Endometrium (tissue), 2 donors: Measurements from ENCODE around the gene GALNT1.
A peak's percentile ranks its signal among the peaks of the same experiment; 100 is the strongest.

Source experiments
- FAIRE-seq: peaks from 2 replicates; lab custom pipeline; 2012; peaks lifted over from hg19 to GRCh38; lab: Jason Lieb, UNC
- donor health status: control.
- donor health status: control.

Gene GALNT1

DNA sequence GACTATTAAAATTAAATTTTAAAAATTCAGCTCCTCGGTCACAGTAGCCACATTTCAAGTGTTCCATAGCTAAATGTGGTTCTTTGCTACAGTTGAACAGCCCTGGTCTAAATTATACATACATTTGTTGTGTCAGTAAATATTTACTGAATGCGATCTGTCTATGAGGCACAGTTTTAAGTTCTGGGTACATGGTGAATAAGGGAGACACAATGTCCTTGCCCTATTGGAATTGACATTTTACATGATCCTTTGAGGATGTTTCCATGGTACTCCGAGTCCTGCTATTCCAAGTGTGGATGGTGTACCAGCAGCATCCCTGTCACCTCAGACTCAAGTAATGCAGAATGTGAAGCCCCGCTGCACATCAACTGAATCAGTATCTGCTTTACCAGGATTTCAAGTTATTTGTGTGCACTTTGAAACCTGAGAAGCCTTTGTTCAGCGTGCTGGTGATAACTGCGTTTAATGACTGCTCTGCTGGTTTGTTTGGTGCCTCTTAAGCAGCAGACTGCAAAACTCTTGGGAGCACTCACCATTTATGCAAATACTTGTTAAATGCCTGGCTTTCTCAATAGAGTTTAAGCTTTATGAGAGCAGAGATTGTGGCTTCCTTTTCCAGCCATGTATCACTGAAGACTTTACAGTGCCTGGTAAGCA is 1.5 kb downstream of the GALNT1 start:
- no peak for FAIRE-seq

DNA sequence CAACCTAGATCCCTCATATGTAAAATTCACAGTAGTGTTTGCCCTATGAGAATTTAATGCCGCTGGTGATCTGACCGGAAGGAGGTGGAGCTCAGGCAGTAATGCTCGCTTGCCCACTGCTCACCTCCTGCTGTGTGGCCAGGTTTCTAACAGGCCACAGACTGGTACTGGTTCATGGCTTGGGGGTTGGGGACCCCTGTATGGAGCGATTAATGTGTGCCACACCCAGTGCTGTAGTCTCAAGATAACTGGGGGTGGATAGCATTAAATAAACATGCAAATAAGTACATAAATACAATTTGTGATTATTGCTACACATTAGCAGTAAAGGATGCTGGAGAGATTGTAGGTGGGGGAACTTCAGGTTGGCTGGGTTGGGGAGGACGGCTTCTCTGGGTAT is 3.2 kb downstream of the GALNT1 start:
- FAIRE-seq, result no peak

DNA sequence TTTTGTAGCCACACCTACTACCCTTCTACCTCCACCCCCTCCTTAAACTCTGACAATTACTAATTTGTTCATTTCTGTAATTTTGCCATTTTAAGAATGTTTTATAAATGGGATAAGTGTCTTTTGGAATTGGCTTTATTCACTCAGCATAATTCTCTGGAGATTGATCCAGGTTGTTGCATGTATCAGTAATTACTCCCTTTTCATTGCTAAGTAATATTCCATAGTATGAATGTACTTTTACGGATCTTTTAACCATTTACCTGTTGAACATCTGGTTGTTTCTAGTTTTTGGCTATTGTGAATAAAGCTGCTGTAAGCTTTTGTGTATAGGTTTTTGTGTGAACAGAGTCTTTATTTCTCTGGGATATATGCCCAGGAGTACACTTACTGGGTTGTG is 4.1 kb downstream of the GALNT1 start:
- FAIRE-seq, result no peak

DNA sequence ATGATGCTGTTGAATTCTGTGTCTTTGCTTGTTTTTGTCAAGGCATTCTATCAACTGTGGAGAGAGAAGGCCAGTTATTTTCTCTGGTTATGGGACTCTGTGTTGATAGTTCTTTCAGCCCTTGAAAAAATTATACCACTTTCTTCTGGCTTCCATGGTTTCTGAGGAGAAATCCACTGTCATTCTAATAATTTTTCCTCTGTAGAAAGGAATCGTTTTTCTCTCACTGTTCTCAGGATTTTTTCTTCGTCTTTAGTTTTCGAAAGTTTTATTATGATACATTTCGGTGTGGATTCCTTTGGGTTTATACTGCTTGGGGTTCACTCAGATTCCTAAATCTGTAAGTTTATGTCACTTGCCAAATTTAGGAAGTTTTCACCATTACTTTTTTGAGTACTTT is 6.6 kb downstream of the GALNT1 start:
- FAIRE-seq, result no peak

DNA sequence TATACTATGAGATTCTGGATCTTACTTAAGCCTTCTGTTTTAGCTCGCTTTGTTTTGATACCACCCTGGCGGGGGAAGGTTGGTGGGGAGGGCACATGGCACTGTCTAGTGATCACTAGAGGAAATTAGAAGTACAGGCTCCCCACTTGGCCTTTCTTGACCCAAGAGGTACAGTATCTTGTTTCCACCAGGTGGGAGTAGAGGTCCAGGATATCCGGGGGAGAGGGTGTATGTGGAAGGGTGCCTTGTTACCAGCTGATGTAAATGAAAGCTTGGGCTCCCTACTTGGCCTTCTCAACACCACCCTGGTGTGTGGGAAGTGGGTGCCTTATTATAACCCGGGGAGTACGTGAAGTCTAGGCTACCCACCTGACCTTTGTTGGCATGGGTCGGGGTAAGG is 7.5 kb downstream of the GALNT1 start:
- FAIRE-seq, result no peak

DNA sequence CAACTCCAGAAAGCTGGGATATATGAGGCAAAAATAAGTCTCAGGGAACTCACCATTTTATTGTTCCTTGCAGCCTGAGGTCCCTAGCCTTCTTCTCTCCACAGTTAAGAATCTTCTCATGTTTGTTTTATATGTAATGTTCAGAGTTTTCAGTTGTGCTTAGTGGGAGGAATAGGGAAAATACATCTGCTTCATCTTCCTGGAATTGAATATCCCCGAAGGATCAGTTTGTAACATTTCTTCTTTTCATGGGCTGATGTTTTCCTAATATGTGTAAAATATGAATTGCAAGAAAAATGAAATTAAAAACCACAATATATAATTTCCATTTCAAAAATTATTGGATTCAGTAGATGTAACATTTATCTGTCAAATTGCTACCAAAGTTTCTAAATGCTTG is 8.0 kb downstream of the GALNT1 start:
- FAIRE-seq, result no peak

DNA sequence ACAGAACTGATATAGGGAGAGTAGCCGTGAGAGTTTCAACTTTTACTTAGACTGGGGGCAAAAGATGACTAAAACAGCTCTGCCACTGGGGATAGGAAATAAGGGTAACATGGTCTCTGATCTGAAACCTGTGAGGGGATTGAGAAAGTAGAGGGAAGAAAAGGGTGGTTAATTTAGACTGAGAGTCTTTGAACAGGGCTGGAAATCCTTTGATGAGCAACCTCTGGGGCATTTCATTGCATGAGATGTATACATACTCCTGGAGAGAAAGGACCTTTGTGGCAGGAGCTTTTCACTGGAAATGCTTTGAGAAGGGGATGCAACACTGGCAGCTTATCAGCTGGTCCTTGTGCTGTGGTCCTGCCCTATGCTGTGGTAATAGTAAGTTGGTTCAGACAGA is 9.4 kb downstream of the GALNT1 start:
- FAIRE-seq, result no peak

DNA sequence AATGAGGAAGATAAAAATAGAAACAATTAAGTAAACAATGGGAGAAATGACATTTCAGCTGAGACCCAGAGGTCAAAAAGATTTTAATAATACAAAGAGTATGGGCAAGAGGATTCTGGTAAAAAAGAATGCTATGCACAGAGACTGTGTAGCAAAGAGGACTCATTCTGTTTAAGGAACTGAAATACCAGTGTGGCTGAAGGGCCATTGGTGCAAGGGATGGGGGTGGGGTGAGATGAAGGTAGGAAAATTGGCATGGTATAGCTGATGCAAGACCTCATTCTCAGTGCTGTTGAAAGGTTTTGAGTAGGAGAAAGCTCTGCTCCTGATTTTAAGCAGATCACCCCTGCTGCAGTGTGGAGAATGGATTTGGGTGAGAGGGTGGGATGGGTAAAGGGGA is 10.8 kb downstream of the GALNT1 start:
- FAIRE-seq, result no peak

DNA sequence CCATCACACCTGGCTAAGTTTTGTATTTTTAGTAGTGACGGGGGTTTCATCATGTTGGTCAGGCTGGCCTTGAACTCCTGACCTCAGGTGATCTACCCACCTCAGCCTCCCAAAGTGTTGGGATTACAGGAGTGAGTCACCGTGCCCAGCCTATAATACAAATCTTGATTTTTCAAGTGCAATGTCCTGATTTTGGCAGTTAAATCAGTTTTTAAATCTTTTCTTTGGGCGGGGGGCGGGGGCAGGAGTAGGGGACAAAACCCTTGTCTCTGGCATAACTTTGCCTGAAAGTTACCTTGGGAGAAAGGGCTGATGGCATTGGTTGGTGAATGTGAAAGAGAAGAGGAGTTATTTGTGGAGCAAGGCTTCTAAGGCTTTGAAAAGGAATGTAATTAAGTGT is 12.3 kb downstream of the GALNT1 start:
- no peak for FAIRE-seq

DNA sequence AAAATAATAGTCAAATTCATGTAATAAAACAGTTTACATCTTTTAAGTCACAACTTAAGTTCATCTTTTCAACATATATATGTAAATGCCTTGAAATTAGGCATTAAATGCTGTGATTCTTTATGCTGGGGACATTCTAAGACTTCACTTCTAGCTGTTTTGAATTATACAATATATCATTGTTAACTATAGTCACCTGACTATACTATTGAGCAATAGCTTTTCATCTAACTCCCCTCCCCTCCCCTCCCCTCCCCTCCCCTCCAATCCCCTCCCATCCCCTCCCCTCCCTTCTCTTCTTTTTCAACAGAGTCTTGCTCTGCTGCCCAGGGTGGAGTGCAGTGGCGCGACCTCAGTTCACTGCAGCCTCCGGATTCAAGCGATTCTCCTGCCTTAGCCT is 16.2 kb downstream of the GALNT1 start:
- no peak for FAIRE-seq

DNA sequence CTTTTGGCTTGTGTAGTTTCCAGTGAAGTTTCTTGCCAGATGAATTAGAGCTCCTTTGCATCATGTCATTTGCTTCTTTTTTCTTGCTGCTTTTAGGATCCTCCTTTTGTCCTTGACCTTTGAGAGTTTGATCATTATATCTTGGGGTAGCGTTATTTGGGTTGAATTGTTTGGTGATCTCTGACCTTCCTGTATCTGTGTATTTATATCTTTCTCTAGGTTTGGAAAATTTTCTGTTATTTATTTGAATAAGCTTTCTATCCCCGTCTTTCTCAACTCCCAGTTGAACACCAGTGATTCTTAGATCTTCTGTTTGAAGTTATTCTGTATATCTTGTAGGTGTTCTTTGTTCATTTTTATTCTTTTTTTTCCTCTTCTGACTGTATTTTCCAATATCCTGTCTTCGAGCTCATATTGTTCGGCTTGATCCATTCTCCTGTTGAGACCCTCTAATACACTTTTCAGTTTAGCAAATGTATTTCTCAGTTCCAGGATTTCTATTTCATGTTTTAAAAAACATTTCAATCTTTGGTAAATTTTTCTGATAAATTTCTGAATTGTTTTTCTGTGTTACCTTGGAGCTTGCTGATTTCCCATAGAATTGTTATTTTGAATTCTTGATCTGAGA is 20.8 kb downstream of the GALNT1 start:
- no peak for FAIRE-seq

DNA sequence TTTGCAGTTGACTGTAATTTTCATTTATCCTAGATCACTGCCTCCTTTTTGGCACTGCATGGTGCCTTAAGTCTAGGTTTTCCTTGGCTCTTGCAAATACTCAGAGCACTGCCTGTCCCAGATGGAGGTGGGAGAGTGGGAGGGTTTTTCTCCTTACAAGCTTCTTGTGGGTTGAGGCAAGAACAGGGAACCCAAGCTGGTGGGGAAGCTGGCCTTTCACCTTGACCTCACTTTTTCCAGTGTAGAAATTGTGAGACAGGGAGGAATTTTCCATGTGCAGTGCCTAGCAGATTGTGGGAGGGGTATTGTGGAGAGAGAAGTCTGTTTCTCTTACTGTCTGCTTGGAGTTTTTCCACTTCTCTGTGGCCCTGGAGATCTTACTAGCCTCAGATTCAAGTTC is 21.5 kb downstream of the GALNT1 start:
- no peak for FAIRE-seq

DNA sequence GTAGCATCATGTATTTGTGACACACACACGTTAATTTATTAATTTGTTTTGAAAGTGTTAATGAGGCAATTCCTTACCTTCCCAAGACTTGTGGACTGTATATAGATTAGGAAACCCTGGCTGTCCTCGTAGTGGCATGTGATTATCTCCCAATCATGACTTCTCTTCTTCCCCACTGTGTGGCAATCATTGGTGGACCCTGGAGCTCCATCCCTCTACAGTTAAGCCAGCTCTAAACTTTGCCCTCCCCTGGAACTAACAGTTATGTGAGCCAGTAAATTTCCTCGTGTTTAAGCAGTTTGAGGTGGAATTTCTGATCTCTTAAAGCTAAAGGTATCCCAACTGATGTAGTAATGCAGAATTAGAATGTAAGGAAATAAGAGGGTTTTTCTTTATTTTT is 22.0 kb downstream of the GALNT1 start:
- no peak for FAIRE-seq

DNA sequence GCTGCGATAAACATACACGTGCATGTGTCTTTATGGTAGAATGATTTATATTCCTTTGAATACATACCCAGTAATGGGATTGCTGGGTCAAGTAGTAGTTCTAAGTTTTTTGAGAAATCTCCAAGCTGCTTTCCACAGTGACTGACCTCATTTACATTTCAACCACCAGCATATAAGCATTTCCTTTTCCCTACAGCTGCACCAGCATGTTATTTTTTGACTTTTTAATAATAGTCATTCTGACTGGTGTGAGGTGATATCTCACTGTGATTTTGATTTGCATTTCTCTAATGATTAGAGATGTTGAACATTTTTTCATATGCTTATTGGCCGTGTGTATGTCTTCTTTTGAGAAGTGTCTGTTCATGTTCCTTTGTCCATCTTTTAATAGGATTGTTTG is 22.8 kb downstream of the GALNT1 start:
- FAIRE-seq, result no peak

DNA sequence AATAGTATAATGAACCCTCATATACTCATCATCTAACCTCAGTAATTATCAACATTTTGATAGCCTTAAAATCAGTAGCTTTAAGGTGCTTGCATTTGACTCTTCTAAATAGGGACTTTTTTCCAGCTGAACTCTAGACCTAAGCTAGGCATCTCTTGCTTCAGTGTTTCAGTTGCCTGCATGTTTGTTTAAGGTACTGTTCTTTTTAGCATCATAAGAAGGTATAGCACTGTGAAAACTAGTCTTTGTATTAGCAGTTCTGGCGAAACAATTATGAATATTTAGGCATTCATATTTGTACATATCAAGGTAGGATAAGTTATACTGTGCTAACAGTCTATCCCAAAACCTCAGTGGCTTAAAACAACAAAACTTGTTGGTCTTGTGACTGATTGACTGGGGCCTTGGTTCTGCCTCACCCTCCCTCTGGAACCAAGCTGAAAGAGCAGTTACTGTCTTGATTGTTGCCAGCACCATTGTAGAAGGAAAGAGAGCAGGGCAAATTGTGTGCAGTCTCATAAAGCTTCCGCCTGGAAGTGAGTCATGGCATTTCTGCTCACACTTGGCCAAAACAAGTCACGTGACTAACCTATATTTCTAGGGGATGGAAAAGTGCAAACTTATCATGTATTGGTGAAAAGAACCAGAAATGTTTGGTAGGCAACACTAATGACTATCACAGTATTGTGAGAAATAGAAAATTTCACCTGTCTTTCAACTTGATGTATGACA is 24.3 kb downstream of the GALNT1 start:
- FAIRE-seq, result no peak

DNA sequence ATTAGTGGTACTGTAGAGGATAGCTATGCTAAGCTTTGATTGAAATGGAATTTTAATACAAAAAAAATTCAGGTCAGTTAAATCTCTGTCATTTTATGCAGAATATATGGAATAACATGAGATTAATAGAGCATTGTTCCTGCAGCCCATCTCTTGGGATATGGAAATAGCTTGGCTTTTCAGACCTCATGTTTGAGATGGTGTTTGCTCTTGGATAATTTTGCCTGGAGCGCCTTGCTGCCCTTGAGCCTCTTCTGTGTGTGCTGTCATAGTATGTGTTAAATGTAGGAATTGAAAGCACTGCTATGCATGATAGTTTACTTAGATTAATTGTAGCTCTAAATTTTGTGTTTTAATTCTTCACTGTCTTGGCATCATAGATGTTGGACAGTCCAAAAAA is 27.7 kb downstream of the GALNT1 start:
- FAIRE-seq, result no peak

DNA sequence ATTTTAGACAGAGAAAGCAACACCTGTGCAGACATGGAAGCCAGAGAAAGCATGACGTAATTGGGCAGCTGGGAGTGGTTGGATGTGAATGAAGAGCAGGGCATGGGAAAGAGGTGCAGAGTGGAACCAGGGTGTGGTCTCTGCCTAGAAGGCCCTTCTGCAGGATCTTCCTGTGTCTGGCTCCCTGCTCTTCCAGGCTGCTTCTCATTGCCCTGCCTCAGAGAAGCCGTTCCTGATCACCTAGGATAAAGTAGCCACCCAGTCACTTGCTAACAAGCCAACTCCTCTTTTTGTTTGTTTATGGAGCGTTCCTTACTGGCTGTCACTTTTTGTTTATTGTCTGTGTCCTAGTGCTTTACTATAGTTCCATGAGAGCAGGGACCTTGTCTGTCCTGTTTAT is 28.5 kb downstream of the GALNT1 start:
- FAIRE-seq, result no peak

DNA sequence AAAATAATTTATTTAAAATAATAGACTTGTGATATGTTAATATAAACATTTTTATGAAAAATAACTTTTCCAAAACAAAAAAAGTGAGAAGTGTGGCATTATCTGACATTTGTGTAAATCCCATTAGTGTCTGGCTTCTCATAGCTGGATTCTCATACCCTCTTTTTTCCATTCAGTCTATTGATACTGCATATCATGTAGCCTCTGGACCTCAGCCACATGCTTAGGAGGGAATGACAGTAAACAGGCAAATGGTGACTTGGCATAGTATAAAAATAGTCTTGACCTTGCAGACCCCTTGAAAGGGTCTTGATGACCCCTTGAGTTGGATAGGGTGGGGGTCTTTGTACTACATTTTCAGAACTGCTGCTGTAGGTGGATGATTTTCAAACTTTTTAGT is 29.2 kb downstream of the GALNT1 start:
- no peak for FAIRE-seq

DNA sequence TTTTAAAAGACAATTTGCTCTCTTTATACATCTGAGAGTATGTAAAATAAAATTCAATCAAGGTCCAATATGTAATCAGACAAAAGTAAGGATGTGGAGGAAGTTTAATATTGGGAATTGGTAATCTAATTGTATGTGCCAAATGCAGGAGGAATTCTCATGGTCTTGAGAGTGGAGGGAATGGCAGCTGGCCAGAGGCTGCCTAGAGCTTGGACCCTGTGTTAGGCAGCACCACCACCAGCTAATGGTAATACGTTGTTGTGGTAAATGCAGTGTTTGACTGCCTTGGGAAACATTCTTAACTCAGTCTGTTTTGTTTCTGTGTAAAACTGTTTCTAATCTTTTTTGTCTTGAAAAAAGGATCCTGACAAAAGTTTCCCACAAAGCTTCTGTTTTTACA is 30.0 kb downstream of the GALNT1 start:
- FAIRE-seq, result no peak

DNA sequence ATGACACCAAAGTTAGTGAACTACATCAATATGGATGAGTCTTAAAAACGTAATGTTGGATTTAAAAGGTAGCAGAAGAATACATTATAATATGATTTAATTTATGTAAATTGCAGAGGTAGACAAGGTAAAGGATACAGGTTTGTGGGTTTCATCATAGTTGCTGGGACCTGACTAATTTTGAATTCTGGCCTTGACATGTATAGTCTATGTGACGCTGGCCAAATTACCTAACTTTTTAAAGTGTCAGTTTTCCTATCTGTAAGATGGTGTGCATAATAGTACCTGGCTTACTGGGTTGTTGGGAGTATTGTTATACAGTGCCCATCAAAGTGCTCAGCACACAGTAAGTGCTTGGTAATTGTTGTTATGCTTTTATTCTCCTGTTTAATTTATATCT is 34.5 kb downstream of the GALNT1 start:
- FAIRE-seq, result no peak

DNA sequence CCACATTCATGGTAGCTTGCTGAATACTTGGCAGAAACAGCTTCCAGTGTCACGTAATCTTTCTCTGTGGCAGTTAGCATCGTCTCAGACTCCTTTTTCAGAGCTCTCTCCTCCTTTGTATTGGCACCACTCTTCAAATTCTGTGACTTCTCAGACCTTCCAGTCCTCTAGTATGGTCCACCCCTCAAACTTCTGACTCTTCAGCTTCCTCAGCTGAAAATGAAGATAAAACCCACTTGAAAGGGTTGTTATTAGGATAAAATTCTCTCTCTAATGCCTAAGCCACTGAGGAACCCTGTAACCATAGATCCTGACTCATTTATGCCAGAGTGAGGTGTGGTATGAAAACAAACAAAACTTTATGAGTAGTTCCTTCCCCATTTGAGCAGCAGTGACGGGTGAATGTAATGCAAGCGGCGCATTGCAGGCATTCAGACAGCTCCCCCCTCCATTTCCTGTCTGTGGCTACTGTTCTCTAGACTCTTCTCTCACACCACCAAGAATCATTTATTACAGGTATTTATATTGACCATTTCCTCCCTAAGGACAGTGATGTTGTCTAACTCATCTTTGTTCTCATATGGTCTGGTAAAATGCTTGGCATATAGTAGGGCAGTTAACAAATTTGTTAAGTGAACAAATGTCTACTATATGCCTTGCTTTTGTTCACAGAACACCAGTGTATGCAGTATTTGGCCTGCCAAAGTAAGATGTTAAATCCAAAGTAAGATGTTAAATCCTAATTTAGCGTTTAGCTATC is 35.3 kb downstream of the GALNT1 start:
- no peak for FAIRE-seq

DNA sequence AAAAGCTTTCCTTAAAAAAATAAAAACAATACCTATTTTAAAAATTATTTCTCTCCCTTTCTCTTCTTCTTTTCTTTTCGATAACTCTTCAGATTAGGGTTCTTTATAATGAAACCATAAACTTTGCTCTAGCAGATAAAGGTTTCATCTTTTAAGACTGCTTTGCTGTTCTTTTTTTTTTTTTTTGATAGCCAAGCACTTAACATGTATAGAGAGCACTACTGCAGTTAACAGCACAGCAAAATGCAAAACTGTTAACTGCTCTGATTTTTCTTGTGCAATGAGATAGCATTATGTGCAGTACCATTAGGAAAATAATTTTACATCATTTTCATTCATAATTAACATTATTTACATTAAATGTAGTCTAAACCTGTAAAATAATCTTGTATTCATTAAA is 36.3 kb downstream of the GALNT1 start:
- no peak for FAIRE-seq

DNA sequence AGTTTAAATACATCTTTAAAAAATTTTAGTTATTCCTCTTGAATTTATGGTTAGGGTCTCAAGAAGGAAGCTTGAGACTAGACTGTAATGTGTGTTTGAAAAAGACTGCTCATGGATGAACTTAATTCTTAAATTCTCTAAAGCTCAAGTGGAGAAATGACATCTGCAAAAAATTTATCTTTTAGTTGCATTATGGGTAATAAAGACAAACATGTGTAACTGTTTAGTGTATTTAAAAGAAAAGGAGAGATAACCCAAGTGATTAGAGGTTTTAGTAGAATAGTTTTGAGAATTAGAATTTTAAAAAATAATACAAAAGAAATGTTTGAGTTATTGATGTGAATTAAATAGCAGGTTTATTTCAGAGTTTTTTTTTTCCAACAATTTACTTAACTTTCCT is 36.7 kb downstream of the GALNT1 start:
- FAIRE-seq, result peak; percentile 86
